Prostate gland (tissue), 2 donors: ENCODE data around the gene ENDOV. TPM values are rescaled to one million over a fixed set of nuclear protein-coding genes. Genes with fewer than 3 reads are reported as not detected.
"Not testable (repeated sequence)": the region's sequence is repeated elsewhere in the genome, so short reads cannot be mapped to it uniquely, and the experiment has no call there.

Source experiments
- DNase-seq: peaks from one replicate; pipeline ENCODE4 v3.0.0-alpha.2; 2019; ENCODE audit warnings: low spot score
- H3K27ac ChIP-seq, 2 donors: fragments of 200-600 bp; sonication (generic); 2 replicates each; pipeline ENCODE4 v1.5.1; 2017 to 2019
- H3K27me3 ChIP-seq: fragments of 200-600 bp; sonication (generic); replicated peaks from 2 replicates; pipeline ENCODE4 v1.5.1; 2019; ENCODE audit not compliant: insufficient read depth
- H3K36me3 ChIP-seq, 2 donors: fragments of 200-600 bp; sonication (generic); 1 replicate in 1 of 2; 2 replicates in 1 of 2; pipeline versions ENCODE4 v1.5.1 to v1.8.1; 2017 to 2019
- H3K4me1 ChIP-seq: fragments of 200-600 bp; sonication (generic); replicated peaks from 2 replicates; pipeline ENCODE4 v1.5.1; 2019
- H3K4me3 ChIP-seq, 2 donors: fragments of 200-600 bp; sonication (generic); 2 replicates each; pipeline ENCODE4 v1.5.1; 2017 to 2019
- H3K9me3 ChIP-seq: fragments of 200-600 bp; sonication (generic); 2 replicates; pipeline ENCODE4 v1.5.1; 2017
- CTCF ChIP-seq, 4 experiments: fragments of 200-600 bp in 2 of 4; fragments of 450-650 bp in 2 of 4; sonication (generic) in 2 of 4; IDR thresholded peaks; 1 replicate in 3 of 4; 2 replicates in 1 of 4; pipeline ENCODE4 v1.5.1; 2016 to 2019; ENCODE audit warnings: antibody characterized with exemption in 4 of 4, mild to moderate bottlenecking in 2 of 4, moderate library complexity in 2 of 4
- POLR2A ChIP-seq: fragments of 450-650 bp; IDR thresholded peaks from one replicate; pipeline ENCODE4 v1.6.1; 2016; ENCODE audit warnings: antibody characterized with exemption, mild to moderate bottlenecking
- POLR2AphosphoS5 ChIP-seq: sonication (generic); formaldehyde crosslinking; IDR thresholded peaks from one replicate; pipeline ENCODE4 v1.6.1; 2017; ENCODE audit warnings: antibody characterized with exemption
- WGBS: methylation state at CpG from one replicate; pipeline ENCODE4 v1.1.5; 2018; 5-methylcytosine and 5-hydroxymethylcytosine counted together
- intact Hi-C: fragments of 100-400 bp; cut with DNase I; formaldehyde crosslinking; loops from one replicate; pipeline ENCODE4 v1.14.2; 2022
- total RNA-seq, 2 donors: library from RNA; depleted of rRNA; stranded (reverse); fragments of >200 nt; gene quantifications; one replicate each; pipeline ENCODE4 v1.1.0, GENCODE V29; 2016

Gene ENDOV
- total RNA-seq, 2 donors from 2014 or later = 17.0 to 36.9 TPM

- Histone ChIP-seq H3K4me1 (no peaks in the 10 kb centered on the region), H3K9me3 (no peaks in the 10 kb centered on the region), H3K36me3 (no peaks in the 10 kb centered on the region), H3K4me3 (no peak overlapping the region), H3K27ac (no peak overlapping the region), H3K27me3 (no peaks in the 10 kb centered on the region)
- TF ChIP-seq CTCF (IDR thresholded peaks at IDR 0.05) (no peak), POLR2AphosphoS5 (no peak), POLR2A (no peak)
- 92% methylated on average over 8 of the region's 8 CpGs for WGBS
- intact Hi-C loops = no loop called here
- no peak for DNase-seq
Observed at GRCh38 chr17:80406146-80406545, 8.8 kb upstream of the ENDOV start.

DNA sequence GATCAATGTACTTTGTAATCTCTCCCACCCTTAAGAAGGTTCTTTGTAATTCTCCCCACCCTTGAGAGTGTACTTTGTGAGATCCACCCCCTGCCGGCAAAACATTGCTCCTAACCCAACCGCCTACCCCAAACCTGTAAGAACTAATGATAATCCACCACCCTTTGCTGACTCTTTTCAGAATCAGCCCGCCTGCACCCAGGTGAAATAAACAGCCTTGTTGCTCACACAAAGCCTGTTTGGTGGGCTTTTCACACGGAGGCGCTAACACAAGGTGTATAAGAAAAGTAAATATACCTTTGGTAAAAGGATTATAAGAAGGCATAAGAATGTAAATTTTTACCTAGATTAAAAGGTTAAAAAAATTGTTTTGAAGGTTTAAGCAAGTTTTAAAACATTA, 7.0 kb upstream of the ENDOV start:
- H3K27ac ChIP-seq, H3K36me3 ChIP-seq, intact Hi-C loops, H3K9me3 ChIP-seq, H3K4me1 ChIP-seq, H3K27me3 ChIP-seq, H3K4me3 ChIP-seq, DNase-seq: not testable (repeated sequence)
- 55% methylated on average over 5 of the region's 5 CpGs for WGBS

DNA sequence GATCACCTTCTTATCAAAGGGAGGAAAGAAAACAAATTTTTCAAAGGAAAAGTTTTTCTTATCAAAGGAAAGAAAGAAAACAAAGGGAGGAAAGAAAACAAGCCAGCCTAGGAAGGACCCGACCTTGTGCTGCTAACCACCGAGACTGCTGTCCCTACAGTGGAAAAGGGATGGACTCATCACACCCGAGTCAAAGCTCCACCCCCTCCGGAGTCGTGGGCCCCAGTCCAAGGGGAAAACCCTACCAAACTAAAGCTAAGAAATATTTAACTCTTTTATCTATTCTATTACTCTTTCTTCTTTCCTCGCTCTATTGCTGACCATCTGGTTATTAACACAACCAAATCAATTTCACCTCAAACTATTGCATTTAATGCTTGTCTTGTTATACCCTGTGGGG, 6.1 kb upstream of the ENDOV start:
- Histone ChIP-seq H3K4me3 (no peak overlapping the region), H3K4me1 (peaks cover 5% of the 10 kb centered on the region), H3K36me3 (no peaks in the 10 kb centered on the region), H3K9me3 (no peaks in the 10 kb centered on the region), H3K27me3 (no peaks in the 10 kb centered on the region), H3K27ac (no peak overlapping the region)
- intact Hi-C loops = no loop called here
- TF ChIP-seq POLR2A (no peak), CTCF (IDR thresholded peaks at IDR 0.05) (no peak), POLR2AphosphoS5 (no peak)
- 17% methylated on average over 6 of the region's 6 CpGs for WGBS
- no peak for DNase-seq

DNA sequence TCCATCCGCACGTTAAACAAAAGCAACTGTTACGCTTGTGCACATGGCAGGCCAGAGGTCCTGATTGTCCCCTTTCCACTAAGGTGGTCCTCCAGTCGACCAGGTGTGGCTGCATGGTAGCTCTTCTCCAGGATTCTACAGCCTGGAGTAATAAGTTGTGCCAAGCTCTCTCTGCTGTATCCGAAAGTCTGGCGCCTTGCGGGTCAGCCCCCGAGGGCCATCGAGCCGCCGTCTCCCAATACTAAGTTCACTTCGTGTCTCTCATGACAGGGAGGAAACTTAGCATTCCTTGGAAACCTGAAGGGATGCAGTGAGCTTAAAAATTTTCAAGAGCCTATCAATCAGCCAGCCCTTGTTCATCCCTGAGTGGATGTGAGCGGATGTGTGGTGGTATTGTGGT, 5.3 kb upstream of the ENDOV start:
- no peak for TF ChIP-seq POLR2A
- no peak for TF ChIP-seq CTCF (IDR thresholded peaks at IDR 0.05)
- no peak for TF ChIP-seq POLR2AphosphoS5
- Histone ChIP-seq H3K27me3 (no peaks in the 10 kb centered on the region), H3K4me1 (peaks cover 7% of the 10 kb centered on the region), H3K4me3 (no peak overlapping the region), H3K36me3 (no peaks in the 10 kb centered on the region), H3K9me3 (no peaks in the 10 kb centered on the region), H3K27ac (no peak overlapping the region)
- intact Hi-C loops = no loop called here
- 95% methylated on average over 13 of the region's 13 CpGs for WGBS
- no peak for DNase-seq

DNA sequence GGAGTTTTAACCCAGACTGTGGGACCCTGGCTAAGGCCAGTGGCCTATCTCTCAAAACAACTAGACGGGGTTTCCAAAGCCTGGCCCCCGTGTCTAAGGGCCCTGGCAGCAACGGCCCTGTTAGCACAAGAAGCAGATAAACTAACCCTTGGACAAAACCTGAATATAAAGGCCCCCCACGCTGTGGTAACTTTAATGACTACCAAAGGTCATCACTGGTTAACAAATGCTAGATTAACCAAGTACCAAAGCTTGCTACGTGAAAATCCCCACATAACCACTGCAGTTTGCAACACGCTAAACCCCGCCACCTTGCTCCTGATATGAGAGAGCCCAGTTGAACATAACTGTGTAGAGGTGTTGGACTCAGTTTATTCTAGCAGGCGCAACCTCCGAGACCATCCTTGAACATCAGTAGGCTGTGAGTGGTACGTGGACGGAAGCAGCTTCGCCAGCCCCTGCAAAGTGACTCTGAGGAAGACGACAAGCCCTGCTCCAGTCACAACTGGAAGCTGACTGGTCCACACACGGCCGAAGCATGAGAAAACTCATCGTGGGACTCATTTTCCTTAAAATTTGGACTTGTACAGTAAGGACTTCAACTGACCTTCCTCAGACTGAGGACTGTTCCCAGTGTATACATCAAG, 4.4 kb upstream of the ENDOV start:
- intact Hi-C loops, H3K27me3 ChIP-seq, H3K9me3 ChIP-seq, H3K4me3 ChIP-seq, DNase-seq, H3K4me1 ChIP-seq, H3K36me3 ChIP-seq, H3K27ac ChIP-seq: not testable (repeated sequence)
- WGBS = 90% methylated on average over 15 of the region's 16 CpGs

- 35% methylated on average over 26 of the region's 26 CpGs for WGBS
- Histone ChIP-seq H3K4me3 (peak overlapping the region; percentile 81 to 93), H3K27ac (no peak overlapping the region), H3K9me3 (no peaks in the 10 kb centered on the region), H3K36me3 (no peaks in the 10 kb centered on the region), H3K4me1 (peaks cover 7% of the 10 kb centered on the region), H3K27me3 (no peaks in the 10 kb centered on the region)
- intact Hi-C loops = no loop called here
- no peak for DNase-seq
- TF ChIP-seq POLR2AphosphoS5 (no peak), POLR2A (no peak)
Observed at GRCh38 chr17:80413771-80414507, 1.0 kb upstream of the ENDOV start.
